IMR-90 (cell line): Measurements from ENCODE around the gene PEX26. TPM values are rescaled to one million over a fixed set of nuclear protein-coding genes. Genes with fewer than 3 reads are reported as not detected.

Experiments
- ATAC-seq: fragments of 200-7000 bp; cut with Tn5 transposase; 2 replicates; pipeline ENCODE4 v1.9.1; 2020; ENCODE audit warnings: low read depth, mild to moderate bottlenecking, moderate library complexity
- BruUV-seq: library from RNA; stranded (reverse); fragments of 400-500 nt; replicated peaks from 2 replicates; lab custom pipeline; 2021; lab: Mats Ljungman, UMichigan
- CTCF ChIA-PET: fragments of 300-600 bp; formaldehyde crosslinking; extraction: SDS; loops from one replicate; lab custom pipeline; 2021; ENCODE audit warnings: antibody characterized with exemption; lab: Yijun Ruan, JAX
- POLR2A ChIA-PET: fragments of 300-600 bp; sonication (Branson Sonifier 250); formaldehyde crosslinking; loops from one replicate; lab custom pipeline; 2022; ENCODE audit warnings: antibody characterized with exemption; ENCODE audit not compliant: unreplicated experiment; lab: Charles Lee
- DNase-seq: peaks from one replicate; pipeline ENCODE4 v3.0.0; 2013
- H2AFZ ChIP-seq: replicated peaks from 2 replicates; pipeline ENCODE3; 2013; ENCODE audit warnings: low read length, mild to moderate bottlenecking; ENCODE audit not compliant: poor library complexity
- H2AK5ac ChIP-seq: 2 replicates; pipeline ENCODE4 v1.6.1; 2013; ENCODE audit warnings: low read depth, low read length, inconsistent platforms
- H2AK9ac ChIP-seq: replicated peaks from 2 replicates; pipeline ENCODE3; 2013; ENCODE audit warnings: mild to moderate bottlenecking, low read depth, low read length, moderate library complexity; ENCODE audit not compliant: poor library complexity
- H2BK120ac ChIP-seq: 2 replicates; pipeline ENCODE4 v1.6.1; 2013; ENCODE audit warnings: low read depth, low read length, inconsistent platforms
- H2BK15ac ChIP-seq: 3 replicates; pipeline ENCODE4 v1.6.1; 2013; ENCODE audit warnings: low read depth, low read length, inconsistent platforms
- H2BK20ac ChIP-seq: 2 replicates; pipeline ENCODE4 v1.6.1; 2013; ENCODE audit warnings: low read depth, mild to moderate bottlenecking, inconsistent platforms, low read length, moderate library complexity
- H2BK5ac ChIP-seq: 2 replicates; pipeline ENCODE4 v1.6.1; 2013; ENCODE audit warnings: mild to moderate bottlenecking, low read depth, low read length, inconsistent platforms; ENCODE audit not compliant: poor library complexity, severe bottlenecking
- H3K14ac ChIP-seq: replicated peaks from 2 replicates; pipeline ENCODE4 v1.6.1; 2013; ENCODE audit warnings: low read depth, low read length, inconsistent platforms
- H3K18ac ChIP-seq: 2 replicates; pipeline ENCODE4 v1.6.1; 2013; ENCODE audit warnings: low read depth, low read length, control low read depth
- H3K23ac ChIP-seq: 2 replicates; pipeline ENCODE4 v1.6.1; 2013; ENCODE audit warnings: low read depth, low read length, inconsistent platforms
- H3K27ac ChIP-seq: 2 replicates; pipeline ENCODE4 v1.5.1; 2013; ENCODE audit warnings: mild to moderate bottlenecking, control low read depth, low read length; ENCODE audit not compliant: insufficient read depth
- H3K27me3 ChIP-seq: 2 replicates; pipeline ENCODE4 v1.6.1; 2013; ENCODE audit warnings: low read length; ENCODE audit not compliant: control insufficient read depth, insufficient read depth
- H3K36me3 ChIP-seq: 2 replicates; pipeline ENCODE4 v1.6.1; 2013; ENCODE audit warnings: low read length, mixed read lengths; ENCODE audit not compliant: control insufficient read depth, insufficient read depth
- H3K4ac ChIP-seq: 2 replicates; pipeline ENCODE4 v1.6.1; 2013; ENCODE audit warnings: low read depth, low read length, inconsistent platforms
- H3K4me1 ChIP-seq: 2 replicates; pipeline ENCODE4 v1.6.1; 2013; ENCODE audit warnings: low read length, mixed read lengths; ENCODE audit not compliant: control insufficient read depth, insufficient read depth
- H3K4me2 ChIP-seq: 2 replicates; pipeline ENCODE4 v1.6.1; 2013; ENCODE audit warnings: low read depth, mild to moderate bottlenecking, control low read depth, low read length, moderate library complexity
- H3K4me3 ChIP-seq: 2 replicates; pipeline ENCODE4 v1.5.1; 2013; ENCODE audit warnings: low read depth, mild to moderate bottlenecking, control low read depth, low read length, moderate library complexity; ENCODE audit not compliant: insufficient read depth
- H3K56ac ChIP-seq: 2 replicates; pipeline ENCODE4 v1.6.1; 2013; ENCODE audit warnings: low read length, inconsistent platforms; ENCODE audit not compliant: insufficient read depth; ENCODE audit errors: extremely low read depth
- H3K79me1 ChIP-seq, 2 experiments: 2 replicates each; pipeline ENCODE4 v1.6.1; 2013; ENCODE audit warnings: low read length in 2 of 2, inconsistent platforms in 1 of 2, low read depth in 1 of 2
- H3K9ac ChIP-seq: 2 replicates; pipeline ENCODE4 v1.6.1; 2013; ENCODE audit warnings: low read depth, low read length, control low read depth
- H3K9me1 ChIP-seq: 2 replicates; pipeline ENCODE4 v1.6.1; 2013; ENCODE audit warnings: low read length, inconsistent platforms; ENCODE audit not compliant: insufficient read depth
- H3K9me3 ChIP-seq: 2 replicates; pipeline ENCODE4 v1.6.1; 2013; ENCODE audit warnings: low read length; ENCODE audit not compliant: control insufficient read depth, insufficient read depth
- H4K20me1 ChIP-seq: 2 replicates; pipeline ENCODE4 v1.6.1; 2013; ENCODE audit warnings: low read length, inconsistent platforms; ENCODE audit not compliant: insufficient read depth
- H4K5ac ChIP-seq: 2 replicates; pipeline ENCODE4 v1.6.1; 2013; ENCODE audit warnings: mild to moderate bottlenecking, low read depth, low read length, control low read depth
- H4K8ac ChIP-seq, 2 experiments: 2 replicates each; pipeline ENCODE4 v1.6.1; 2013; ENCODE audit warnings: low read depth in 2 of 2, low read length in 2 of 2, control low read depth in 1 of 2, inconsistent platforms in 1 of 2
- H4K91ac ChIP-seq: 2 replicates; pipeline ENCODE4 v1.6.1; 2013; ENCODE audit warnings: low read depth, low read length, inconsistent platforms; ENCODE audit not compliant: insufficient read depth
- BHLHE40 ChIP-seq: fragments of 150-350 bp; IDR thresholded peaks from 2 replicates; pipeline ENCODE4 v1.6.1; 2016; ENCODE audit warnings: mild to moderate bottlenecking, low read depth, low read length
- CEBPB ChIP-seq: IDR thresholded peaks from 2 replicates; pipeline ENCODE4 v1.6.1; 2012; ENCODE audit warnings: low read depth, low read length, improper control_type of control experiment
- FOS ChIP-seq: fragments of 150-350 bp; IDR thresholded peaks from 2 replicates; pipeline ENCODE4 v1.6.1; 2016; ENCODE audit warnings: low read depth, low read length
- MAZ ChIP-seq: IDR thresholded peaks from 2 replicates; pipeline ENCODE4 v1.6.1; 2012; ENCODE audit warnings: low read depth, mild to moderate bottlenecking, low read length, improper control_type of control experiment, moderate library complexity, borderline replicate concordance
- SMC3 ChIP-seq: fragments of 150-350 bp; IDR thresholded peaks from 2 replicates; pipeline ENCODE4 v1.6.1; 2016; ENCODE audit warnings: low read depth, mild to moderate bottlenecking, antibody characterized with exemption, low read length, moderate library complexity
- WGBS, 2 experiments: methylation state at CpG; one replicate each; pipeline versions ENCODE4 v1.1.5 to v1.1.7; 2013; ENCODE audit warnings: missing lambda C conversion rate in 2 of 2; ENCODE audit not compliant: insufficient read length in 1 of 2; ENCODE audit errors: extremely low coverage in 2 of 2; 5-methylcytosine and 5-hydroxymethylcytosine counted together
- dilution Hi-C: fragments of 300-500 bp; cut with HindIII; formaldehyde crosslinking; loops from one replicate; pipeline ENCODE4 v1.14.3; 2018; ENCODE audit warnings: low sequenced_read_pairs; ENCODE audit not compliant: unreplicated experiment
- in situ Hi-C: fragments of 300-500 bp; cut with MboI; formaldehyde crosslinking; loops from 3 replicates; pipeline ENCODE4 v1.14.3; 2019; ENCODE audit warnings: low sequenced_read_pairs, inconsistent platforms, mixed read lengths
- intact Hi-C: fragments of 100-400 bp; cut with micrococcal nuclease; formaldehyde crosslinking; loops from 2 replicates; pipeline ENCODE4 v1.10.0; 2022
- polyA plus RNA-seq, 3 experiments: library from polyadenylated mRNA; depleted of rRNA; stranded (reverse); fragments of >200 nt; gene quantifications; 2 replicates each; pipeline ENCODE4 v1.2.3, GENCODE V29; 2012; ENCODE audit warnings: low replicate concordance in 1 of 3
- total RNA-seq: library from RNA; depleted of rRNA; stranded (reverse); fragments of >200 nt; gene quantifications from 2 replicates; pipeline ENCODE4 v1.2.3, GENCODE V29; 2012
- TF ChIP-seq, protein P1 (sequence below): fragments of 150-350 bp; IDR thresholded peaks from 2 replicates; pipeline ENCODE4 v1.6.1; 2016; ENCODE audit warnings: low read depth, mild to moderate bottlenecking, low read length, moderate library complexity, borderline replicate concordance
- TF ChIP-seq, protein P2 (sequence below): conservative IDR thresholded peaks from 2 replicates; pipeline ENCODE4 v1.5.1; 2012; ENCODE audit warnings: mild to moderate bottlenecking, low read depth, low read length, improper control_type of control experiment

Gene PEX26
- total and polyA plus RNA-seq, 2 of the 4 experiments (the other 2 are of a cell fraction): 12.2 to 18.5 TPM

DNA sequence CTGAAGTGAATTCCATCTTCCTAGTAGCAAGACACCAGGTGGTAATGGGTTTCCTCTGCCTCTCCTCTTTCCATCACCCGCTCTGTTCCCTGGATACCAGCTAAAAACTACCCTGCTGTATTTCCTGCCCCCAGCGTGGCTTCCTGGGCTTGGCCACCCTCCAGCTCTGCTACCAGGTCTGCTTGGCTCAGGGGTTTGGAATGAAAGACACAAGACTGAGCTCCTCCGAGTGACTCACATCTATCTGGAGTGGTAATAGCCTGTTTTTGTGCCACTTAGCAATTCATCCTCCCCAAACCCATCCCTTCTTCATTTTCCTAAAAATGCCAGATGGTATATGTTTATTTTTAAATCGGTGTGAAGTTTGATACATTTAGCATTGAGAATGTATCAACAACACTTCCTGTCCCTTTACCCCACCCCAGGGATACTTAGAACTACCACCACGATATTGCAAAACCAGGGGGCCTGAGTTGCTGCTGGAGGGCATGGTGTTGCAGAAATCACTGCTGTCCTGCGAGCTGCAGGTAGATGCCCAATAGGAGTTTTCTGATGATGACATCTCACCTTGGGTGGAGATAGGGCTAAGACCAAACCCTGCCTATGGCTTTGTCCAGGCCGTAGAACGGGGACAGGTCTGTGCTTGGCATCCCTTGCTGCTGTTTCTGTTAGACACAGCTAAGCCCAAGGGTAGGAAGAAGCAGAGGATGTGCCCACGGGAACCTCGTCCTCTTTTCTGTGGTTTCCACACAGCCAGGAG, 45.9 kb upstream of the PEX26 start:
- Histone ChIP-seq H4K20me1 (peaks cover 5% of the 10 kb centered on the region; the same call in 1 of the 2 replicates), H3K56ac (no peak overlapping the region; the same call in 1 of the 2 replicates), H2BK20ac (peak overlapping the region; percentile 97), H4K5ac (peak overlapping the region; percentile 74; the same call in 1 of the 2 replicates), H3K27ac (peak overlapping the region; percentile 56), H2BK15ac (peak overlapping the region; percentile 88), H3K18ac (peak overlapping the region; percentile 75), H3K9me1 (peaks cover 16% of the 10 kb centered on the region), H3K27me3 (no peaks in the 10 kb centered on the region), H2AK9ac (peak overlapping the region; percentile 90), H2BK5ac (peak overlapping the region; percentile 94), H4K91ac (peak overlapping the region; percentile 92), H3K9ac (no peak overlapping the region), H3K4me3 (no peak overlapping the region), H3K79me1 (no peaks in the 10 kb centered on the region), H4K8ac (peak overlapping the region; percentile 69 to 87), H2AK5ac (peak overlapping the region; percentile 96), H3K23ac (peak overlapping the region; percentile 29; the same call in 1 of the 2 replicates), H3K9me3 (no peaks in the 10 kb centered on the region), H3K4me2 (peak overlapping the region; percentile 38), H3K36me3 (no peaks in the 10 kb centered on the region), H2BK120ac (peak overlapping the region; percentile 84), H3K14ac (peak overlapping the region; percentile 81), H2AFZ (peak overlapping the region; percentile 76), H3K4me1 (peaks cover 13% of the 10 kb centered on the region), H3K4ac (peak overlapping the region; percentile 94)
- ChIA-PET POLR2A (no interaction called here), CTCF (interaction anchor here (0.6 to 3.2 kb wide), 6 partner anchors 9 to 202 kb away, joined by 3 to 16 read pairs (median 4); partner anchors contain the start of gene PEX26)
- dilution Hi-C loops (no loop called here), intact Hi-C loops (no loop called here), in situ Hi-C loops (no loop called here)
- TF ChIP-seq CEBPB (peak; percentile 64), SMC3 (no peak), MAZ (peak; percentile 65; the same call in 1 of the 2 replicates), BHLHE40 (0 out of 2 replicates have a peak, but pooled peaks have one; percentile 31), FOS (peak; percentile 77)
- TF ChIP-seq, protein P1, sequence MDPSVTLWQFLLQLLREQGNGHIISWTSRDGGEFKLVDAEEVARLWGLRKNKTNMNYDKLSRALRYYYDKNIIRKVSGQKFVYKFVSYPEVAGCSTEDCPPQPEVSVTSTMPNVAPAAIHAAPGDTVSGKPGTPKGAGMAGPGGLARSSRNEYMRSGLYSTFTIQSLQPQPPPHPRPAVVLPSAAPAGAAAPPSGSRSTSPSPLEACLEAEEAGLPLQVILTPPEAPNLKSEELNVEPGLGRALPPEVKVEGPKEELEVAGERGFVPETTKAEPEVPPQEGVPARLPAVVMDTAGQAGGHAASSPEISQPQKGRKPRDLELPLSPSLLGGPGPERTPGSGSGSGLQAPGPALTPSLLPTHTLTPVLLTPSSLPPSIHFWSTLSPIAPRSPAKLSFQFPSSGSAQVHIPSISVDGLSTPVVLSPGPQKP: no peak
- TF ChIP-seq, protein P2, sequence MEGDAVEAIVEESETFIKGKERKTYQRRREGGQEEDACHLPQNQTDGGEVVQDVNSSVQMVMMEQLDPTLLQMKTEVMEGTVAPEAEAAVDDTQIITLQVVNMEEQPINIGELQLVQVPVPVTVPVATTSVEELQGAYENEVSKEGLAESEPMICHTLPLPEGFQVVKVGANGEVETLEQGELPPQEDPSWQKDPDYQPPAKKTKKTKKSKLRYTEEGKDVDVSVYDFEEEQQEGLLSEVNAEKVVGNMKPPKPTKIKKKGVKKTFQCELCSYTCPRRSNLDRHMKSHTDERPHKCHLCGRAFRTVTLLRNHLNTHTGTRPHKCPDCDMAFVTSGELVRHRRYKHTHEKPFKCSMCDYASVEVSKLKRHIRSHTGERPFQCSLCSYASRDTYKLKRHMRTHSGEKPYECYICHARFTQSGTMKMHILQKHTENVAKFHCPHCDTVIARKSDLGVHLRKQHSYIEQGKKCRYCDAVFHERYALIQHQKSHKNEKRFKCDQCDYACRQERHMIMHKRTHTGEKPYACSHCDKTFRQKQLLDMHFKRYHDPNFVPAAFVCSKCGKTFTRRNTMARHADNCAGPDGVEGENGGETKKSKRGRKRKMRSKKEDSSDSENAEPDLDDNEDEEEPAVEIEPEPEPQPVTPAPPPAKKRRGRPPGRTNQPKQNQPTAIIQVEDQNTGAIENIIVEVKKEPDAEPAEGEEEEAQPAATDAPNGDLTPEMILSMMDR: no peak
- BruUV-seq: no TSS peak
- WGBS, 2 experiments: 83% methylated on average over 1 of the region's 10 CpGs; no CpG with 5 or more reads in 1 of the 2 experiments
- ATAC-seq (peak; percentile 84), DNase-seq (peak; percentile 97)
